Peyer's patch (tissue), 4 donors: ENCODE results near the gene CACNA1G.

Source experiments
- POLR2A ChIP-seq, 2 donors: fragments of 450-650 bp; IDR thresholded peaks; one replicate each; pipeline ENCODE4 v1.5.1; 2017; ENCODE audit warnings: antibody characterized with exemption in 2 of 2, mild to moderate bottlenecking in 2 of 2, moderate library complexity in 2 of 2
- TF ChIP-seq, protein P1 (sequence below), 6 experiments: fragments of 450-650 bp in 4 of 6; fragments of 200-600 bp in 2 of 6; sonication (generic) in 1 of 6; IDR thresholded peaks; one replicate each; pipeline ENCODE4 v1.5.1; 2017 to 2019; ENCODE audit warnings: antibody characterized with exemption in 6 of 6, mild to moderate bottlenecking in 3 of 6, moderate library complexity in 1 of 6

- TF ChIP-seq, protein P1, sequence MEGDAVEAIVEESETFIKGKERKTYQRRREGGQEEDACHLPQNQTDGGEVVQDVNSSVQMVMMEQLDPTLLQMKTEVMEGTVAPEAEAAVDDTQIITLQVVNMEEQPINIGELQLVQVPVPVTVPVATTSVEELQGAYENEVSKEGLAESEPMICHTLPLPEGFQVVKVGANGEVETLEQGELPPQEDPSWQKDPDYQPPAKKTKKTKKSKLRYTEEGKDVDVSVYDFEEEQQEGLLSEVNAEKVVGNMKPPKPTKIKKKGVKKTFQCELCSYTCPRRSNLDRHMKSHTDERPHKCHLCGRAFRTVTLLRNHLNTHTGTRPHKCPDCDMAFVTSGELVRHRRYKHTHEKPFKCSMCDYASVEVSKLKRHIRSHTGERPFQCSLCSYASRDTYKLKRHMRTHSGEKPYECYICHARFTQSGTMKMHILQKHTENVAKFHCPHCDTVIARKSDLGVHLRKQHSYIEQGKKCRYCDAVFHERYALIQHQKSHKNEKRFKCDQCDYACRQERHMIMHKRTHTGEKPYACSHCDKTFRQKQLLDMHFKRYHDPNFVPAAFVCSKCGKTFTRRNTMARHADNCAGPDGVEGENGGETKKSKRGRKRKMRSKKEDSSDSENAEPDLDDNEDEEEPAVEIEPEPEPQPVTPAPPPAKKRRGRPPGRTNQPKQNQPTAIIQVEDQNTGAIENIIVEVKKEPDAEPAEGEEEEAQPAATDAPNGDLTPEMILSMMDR (IDR thresholded peaks at IDR 0.05) = no peak
- TF ChIP-seq POLR2A (IDR thresholded peaks at IDR 0.05) = no peak
These were observed 47.0 kb upstream of the CACNA1G start for GRCh38 chr17:50513495-50513894.
